DLD1 (cell line): ENCODE data around the gene CCDC110.

ENCODE experiments used
- in situ Hi-C: cut with HindIII; loops from 2 replicates; pipeline ENCODE4 v1.10.0; 2017; ENCODE audit warnings: low sequenced_read_pairs

Gene CCDC110

GRCh38 chr4:185473247-185473646 is 1.7 kb upstream of the CCDC110 start:
- in situ Hi-C loops: no loop called here

- in situ Hi-C loops: no loop called here
Measured at GRCh38 chr4:185472103-185472542, 590 bp upstream of the CCDC110 start.

GRCh38 chr4:185470501-185471195 is 885 bp downstream of the CCDC110 start:
- in situ Hi-C loops: no loop called here

- in situ Hi-C loops: no loop called here
Measured at GRCh38 chr4:185469580-185470154, 1.9 kb downstream of the CCDC110 start.

GRCh38 chr4:185468999-185469398 is 2.5 kb downstream of the CCDC110 start:
- in situ Hi-C loops: no loop called here

GRCh38 chr4:185467991-185468390 is 3.5 kb downstream of the CCDC110 start:
- in situ Hi-C loops: no loop called here

GRCh38 chr4:185467101-185467500 is 4.4 kb downstream of the CCDC110 start:
- in situ Hi-C loops: no loop called here

- in situ Hi-C loops: no loop called here
Measured at GRCh38 chr4:185465707-185466106, 5.8 kb downstream of the CCDC110 start.

- in situ Hi-C loops: no loop called here
Measured at GRCh38 chr4:185464887-185465286, 6.6 kb downstream of the CCDC110 start.

- in situ Hi-C loops: no loop called here
Measured at GRCh38 chr4:185464183-185464582, 7.3 kb downstream of the CCDC110 start.

- in situ Hi-C loops: no loop called here
Measured at GRCh38 chr4:185463541-185463940, 8.0 kb downstream of the CCDC110 start.

- in situ Hi-C loops: no loop called here
Measured at GRCh38 chr4:185461565-185461964, 10.0 kb downstream of the CCDC110 start.

GRCh38 chr4:185457136-185457535 is 14.4 kb downstream of the CCDC110 start:
- in situ Hi-C loops: no loop called here

- in situ Hi-C loops: no loop called here
Measured at GRCh38 chr4:185456131-185456530, 15.4 kb downstream of the CCDC110 start.

- in situ Hi-C loops: no loop called here
Measured at GRCh38 chr4:185445209-185445608, 26.3 kb downstream of the CCDC110 start.

GRCh38 chr4:185441479-185441878 is 30.1 kb downstream of the CCDC110 start:
- in situ Hi-C loops: no loop called here

- in situ Hi-C loops: no loop called here
Measured at GRCh38 chr4:185437809-185438208, 33.7 kb downstream of the CCDC110 start.

GRCh38 chr4:185435466-185435865 is 36.1 kb downstream of the CCDC110 start:
- in situ Hi-C loops: no loop called here

- in situ Hi-C loops: no loop called here
Measured at GRCh38 chr4:185429660-185430059, 41.9 kb downstream of the CCDC110 start.

- in situ Hi-C loops: no loop called here
Measured at GRCh38 chr4:185426960-185427688, 44.4 kb downstream of the CCDC110 start.

GRCh38 chr4:185425647-185426352 is 45.7 kb downstream of the CCDC110 start, which contains the start of gene UFSP2:
UFSP2 (minus strand) TSS chr4:185425964; CDS start chr4:185425868, 96 bp downstream.
- in situ Hi-C loops: no loop called here
